Ovary (tissue), 9 donors: Measurements from ENCODE around the gene FCN2. TPM values are rescaled to one million over a fixed set of nuclear protein-coding genes. Genes with fewer than 3 reads are reported as not detected.
A peak's percentile ranks its signal among the peaks of the same experiment; 100 is the strongest.

Source experiments
- DNase-seq, 5 donors: peaks; one replicate each; pipeline ENCODE4 v3.0.0-alpha.2; 2019 to 2020
- H3K27ac ChIP-seq, 2 donors: fragments of 200-600 bp; one replicate each; pipeline versions ENCODE4 v1.5.1 to v1.8.0; 2019 to 2022
- H3K27me3 ChIP-seq: fragments of 200-600 bp; one replicate; pipeline ENCODE4 v1.8.0; 2022
- H3K36me3 ChIP-seq: fragments of 200-600 bp; sonication (generic); one replicate; pipeline ENCODE4 v1.5.1; 2019
- H3K4me1 ChIP-seq: one replicate; pipeline ENCODE4 v1.8.1; 2013; ENCODE audit warnings: mild to moderate bottlenecking, moderate library complexity; ENCODE audit not compliant: insufficient read depth
- H3K4me3 ChIP-seq: fragments of 200-600 bp; sonication (generic); one replicate; pipeline ENCODE4 v1.5.1; 2017
- H3K9me3 ChIP-seq, 2 donors: fragments of 200-600 bp in 1 of 2; sonication (generic) in 1 of 2; one replicate each; pipeline versions ENCODE4 v1.5.1 to v1.8.1; 2013 to 2019; ENCODE audit warnings: mild to moderate bottlenecking in 1 of 2, moderate library complexity in 1 of 2
- CTCF ChIP-seq, 3 donors: fragments of 450-650 bp in 2 of 3; fragments of 200-600 bp in 1 of 3; IDR thresholded peaks; one replicate each; pipeline versions ENCODE4 v1.5.1 to v1.8.0; 2016 to 2022; ENCODE audit warnings: antibody characterized with exemption in 3 of 3, mild to moderate bottlenecking in 1 of 3
- EP300 ChIP-seq: sonication (generic); formaldehyde crosslinking; IDR thresholded peaks from one replicate; pipeline ENCODE4 v1.6.1; 2017; ENCODE audit warnings: antibody characterized with exemption
- POLR2A ChIP-seq: fragments of 450-650 bp; IDR thresholded peaks from one replicate; pipeline ENCODE4 v1.6.1; 2017; ENCODE audit warnings: antibody characterized with exemption, mild to moderate bottlenecking, moderate library complexity
- WGBS, 3 donors: extraction: QIAGEN DNeasy Blood & Tissue Kit in 1 of 3; methylation state at CpG; one replicate each; pipeline versions ENCODE4 v1.1.5 to v1.1.7; 2013 to 2017; 5-methylcytosine and 5-hydroxymethylcytosine counted together
- intact Hi-C, 4 donors: fragments of 100-400 bp; cut with DNase I; formaldehyde crosslinking; loops; one replicate each; pipeline versions ENCODE4 v1.11.0 to v1.15.1; 2022 to 2023
- polyA plus RNA-seq, 2 donors: library from polyadenylated mRNA; stranded (reverse); fragments of 200-250 nt in 1 of 2; fragments of 350-450 nt in 1 of 2; fragmentation: Illumina TruSeq in 1 of 2; extraction: RNeasy Lipid Tissue Mini Kit (QIAGEN cat#74804) in 1 of 2; gene quantifications; one replicate each; pipeline ENCODE4 v1.2.3, GENCODE V29; 2013 to 2014
- total RNA-seq, 7 donors: library from RNA; depleted of rRNA in 2 of 7; stranded (reverse); fragments of >200 nt in 2 of 7; fragmentation: NEBNext Ultra II Directional in 3 of 7; extraction: Animal tissue kit (Norgen Biotek cat#: 25700) in 3 of 7; gene quantifications; one replicate each; pipeline versions ENCODE4 v1.1.0 to v1.2.4, GENCODE V29; 2016 to 2023
- donor health status: DM: no; HTN: no; CAD: no; lungs with moderate emphysema.
- donor health status: DM: no; HTN: no; CAD: no.
- donor health status: Bipolar disorder and iron deficiency.
- donor health status: DM: yes; HTN: yes; CAD: no.
- donor health status: DM: no; HTN: no; CAD: no.
- donor health status: DM: yes; HTN: yes; CAD: no.

The FCN2 gene
- total and polyA plus RNA-seq, 9 donors = 0.23 to 1.1 (median 0.33) TPM; not detected in 4

DNA sequence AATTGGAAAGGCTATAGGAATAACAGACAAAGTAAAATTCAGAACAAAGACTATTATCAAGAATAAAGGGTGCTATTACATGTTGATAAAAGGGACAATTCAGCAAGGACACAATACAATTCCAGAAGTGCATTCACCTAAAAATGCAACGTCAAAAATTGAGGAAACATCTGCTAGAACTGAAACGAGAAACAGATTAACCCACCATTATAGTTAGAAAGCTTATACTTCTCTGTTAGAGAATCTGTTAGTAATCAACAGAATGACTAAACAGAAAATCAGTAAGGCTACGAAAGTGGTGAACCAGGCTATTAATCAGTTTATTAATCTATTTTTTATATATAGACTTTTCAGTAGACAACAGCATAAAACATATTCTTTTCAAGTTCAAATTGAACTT, 22.3 kb downstream of the FCN2 start:
- Histone ChIP-seq H3K27ac (no peak overlapping the region), H3K4me1 (peaks cover 3% of the 10 kb centered on the region), H3K36me3 (no peaks in the 10 kb centered on the region), H3K4me3 (no peak overlapping the region), H3K9me3 (no peaks in the 10 kb centered on the region), H3K27me3 (no peaks in the 10 kb centered on the region)
- DNase-seq = no peak
- 60 to 64% (median 61%) methylated on average over 3 of the region's 3 CpGs for WGBS, 3 donors
- intact Hi-C loops = no loop called here
- TF ChIP-seq POLR2A (no peak), EP300 (no peak), CTCF (IDR thresholded peaks at IDR 0.05) (no peak)

DNA sequence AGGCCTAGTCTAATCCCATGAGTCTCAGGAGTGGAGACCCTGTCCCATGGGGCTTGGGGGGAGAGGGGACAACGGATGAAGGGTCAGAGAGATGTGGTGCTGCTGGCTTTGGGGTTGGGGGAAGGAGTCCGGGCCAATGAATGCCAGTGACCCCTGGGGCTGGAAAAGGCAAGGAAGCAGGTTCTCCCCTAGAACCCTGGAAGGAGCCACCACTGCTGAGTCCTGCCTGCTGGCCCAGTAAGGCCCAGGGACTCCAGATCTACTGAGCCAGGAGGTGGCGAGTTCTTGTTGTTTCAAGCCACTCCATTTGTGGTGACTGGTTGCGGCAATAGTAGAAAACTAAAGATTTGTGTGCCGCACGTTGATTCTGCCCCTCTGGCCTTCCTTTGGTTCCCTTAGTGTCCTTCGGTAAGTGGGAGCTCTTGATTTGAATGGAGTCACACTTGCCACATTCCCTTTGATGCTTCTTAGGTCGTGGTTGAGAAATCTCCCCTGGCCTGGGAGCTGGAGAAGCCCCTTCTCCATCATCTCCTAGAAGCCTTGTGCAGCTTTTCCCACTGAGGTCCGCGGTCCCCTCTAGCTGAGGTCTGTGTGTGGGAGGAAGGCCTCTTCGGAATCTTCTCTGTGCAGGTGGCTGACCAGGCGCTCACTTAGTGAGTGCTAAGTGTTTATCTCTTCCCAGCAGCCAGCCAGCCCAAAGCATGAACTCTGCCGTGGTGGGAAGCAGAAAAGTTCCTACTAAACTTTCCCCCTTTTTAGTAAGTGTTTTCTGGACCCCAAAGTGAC, 28.1 kb downstream of the FCN2 start:
- no peaks in the 10 kb centered on the region for H3K4me1 ChIP-seq
- no peaks in the 10 kb centered on the region for H3K36me3 ChIP-seq
- no peaks in the 10 kb centered on the region for H3K27me3 ChIP-seq
- intact Hi-C loops = no loop called here
- 78 to 81% (median 80%) methylated on average over 13 of the region's 13 CpGs for WGBS, 3 donors
- no peak for DNase-seq
- TF ChIP-seq CTCF (IDR thresholded peaks at IDR 0.05) = no peak
- TF ChIP-seq EP300 = no peak
- TF ChIP-seq POLR2A = no peak
- H3K9me3 ChIP-seq = no peaks in the 10 kb centered on the region
- no peak overlapping the region for H3K27ac ChIP-seq
- H3K4me3 ChIP-seq = no peak overlapping the region

GRCh38 chr9:134909511-134910481, 29.2 kb downstream of the FCN2 start:
- Histone ChIP-seq H3K27me3 (no peaks in the 10 kb centered on the region), H3K4me3 (no peak overlapping the region), H3K9me3 (no peaks in the 10 kb centered on the region), H3K36me3 (no peaks in the 10 kb centered on the region), H3K27ac (no peak overlapping the region), H3K4me1 (no peaks in the 10 kb centered on the region)
- no peak for TF ChIP-seq POLR2A
- no peak for TF ChIP-seq CTCF (IDR thresholded peaks at IDR 0.05)
- no peak for TF ChIP-seq EP300
- WGBS, 3 donors = 93 to 96% (median 95%) methylated on average over 24 of the region's 24 CpGs
- peak in 1 of 5 donors; percentile 10 for DNase-seq
- intact Hi-C loops = no loop called here

- Histone ChIP-seq H3K4me3 (no peak overlapping the region), H3K36me3 (no peaks in the 10 kb centered on the region), H3K27ac (no peak overlapping the region), H3K9me3 (no peaks in the 10 kb centered on the region), H3K27me3 (no peaks in the 10 kb centered on the region), H3K4me1 (peaks cover 3% of the 10 kb centered on the region)
- TF ChIP-seq POLR2A (no peak), CTCF (IDR thresholded peaks at IDR 0.05) (no peak), EP300 (no peak)
- intact Hi-C loops = no loop called here
- DNase-seq = peak in 2 of 5 donors; percentile 5 to 8
- WGBS, 3 donors = 87 to 89% (median 89%) methylated on average over 20 of the region's 20 CpGs
Measured at GRCh38 chr9:134912126-134912840, 31.7 kb downstream of the FCN2 start.
